Astrocyte (in vitro differentiated cells and primary cell): ENCODE results near the gene CD200R1. TPM values are rescaled to one million over a fixed set of nuclear protein-coding genes. Genes with fewer than 3 reads are reported as not detected.
A peak's percentile ranks its signal among the peaks of the same experiment; 100 is the strongest.

ENCODE experiments used
- DNase-seq: peaks from one replicate; pipeline ENCODE4 v3.0.0-alpha.2; 2010; ENCODE audit warnings: low read depth
- FAIRE-seq: peaks from 2 replicates; lab custom pipeline; 2011; peaks lifted over from hg19 to GRCh38; lab: Jason Lieb, UNC
- H2AFZ ChIP-seq: 2 replicates; pipeline ENCODE4 v1.6.0; 2012; ENCODE audit warnings: low read depth, low read length, inconsistent platforms
- H3K27ac ChIP-seq: 2 replicates; pipeline ENCODE4 v1.5.1; 2011; ENCODE audit warnings: low read depth, low read length, inconsistent platforms
- H3K27me3 ChIP-seq: 2 replicates; pipeline ENCODE4 v1.6.0; 2011; ENCODE audit warnings: low read length, inconsistent platforms; ENCODE audit not compliant: insufficient read depth
- H3K36me3 ChIP-seq: 2 replicates; pipeline ENCODE4 v1.5.1; 2011; ENCODE audit warnings: low read length, inconsistent platforms; ENCODE audit not compliant: insufficient read depth
- H3K4me1 ChIP-seq: 2 replicates; pipeline ENCODE4 v1.5.1; 2011; ENCODE audit warnings: low read length, inconsistent platforms; ENCODE audit not compliant: insufficient read depth
- H3K4me2 ChIP-seq: 2 replicates; pipeline ENCODE4 v1.6.0; 2012; ENCODE audit warnings: low read length, inconsistent platforms
- H3K4me3 ChIP-seq: 2 replicates; pipeline ENCODE4 v1.5.1; 2011; ENCODE audit warnings: low read depth, mild to moderate bottlenecking, low read length, inconsistent platforms; ENCODE audit not compliant: insufficient read depth
- H3K79me2 ChIP-seq: 2 replicates; pipeline ENCODE4 v1.6.0; 2012; ENCODE audit warnings: mild to moderate bottlenecking, low read length, inconsistent platforms; ENCODE audit not compliant: insufficient read depth
- H3K9ac ChIP-seq: 2 replicates; pipeline ENCODE4 v1.6.0; 2012; ENCODE audit warnings: mild to moderate bottlenecking, low read length, inconsistent platforms
- H3K9me3 ChIP-seq: 2 replicates; pipeline ENCODE4 v1.5.1; 2012; ENCODE audit warnings: low read depth, mild to moderate bottlenecking, low read length, inconsistent platforms; ENCODE audit not compliant: insufficient read depth
- H4K20me1 ChIP-seq: 2 replicates; pipeline ENCODE4 v1.6.0; 2012; ENCODE audit warnings: low read length, inconsistent platforms; ENCODE audit not compliant: insufficient read depth
- H3K27ac Mint-ChIP-seq: one replicate; pipeline ENCODE4 v1.8.0; 2021; ENCODE audit warnings: mild to moderate bottlenecking, mixed read lengths; ENCODE audit not compliant: unreplicated experiment
- H3K27me3 Mint-ChIP-seq: one replicate; pipeline ENCODE4 v1.8.0; 2021; ENCODE audit warnings: low read depth, mixed read lengths; ENCODE audit not compliant: unreplicated experiment
- H3K36me3 Mint-ChIP-seq: one replicate; pipeline ENCODE4 v1.8.0; 2021; ENCODE audit warnings: low read depth, mixed read lengths; ENCODE audit not compliant: unreplicated experiment
- H3K4me1 Mint-ChIP-seq: one replicate; pipeline ENCODE4 v1.8.0; 2021; ENCODE audit warnings: low read depth, mixed read lengths; ENCODE audit not compliant: unreplicated experiment
- H3K4me3 Mint-ChIP-seq: one replicate; pipeline ENCODE4 v1.8.0; 2021; ENCODE audit warnings: mild to moderate bottlenecking, moderate library complexity, mixed read lengths; ENCODE audit not compliant: unreplicated experiment
- H3K9me3 Mint-ChIP-seq: one replicate; pipeline ENCODE4 v1.8.0; 2021; ENCODE audit warnings: mild to moderate bottlenecking, mixed read lengths; ENCODE audit not compliant: unreplicated experiment
- CTCF ChIP-seq: IDR thresholded peaks from 2 replicates; pipeline ENCODE4 v1.5.1; 2011; ENCODE audit warnings: low read depth, mild to moderate bottlenecking, inconsistent platforms, low read length, moderate library complexity; ENCODE audit not compliant: insufficient read depth
- EZH2 ChIP-seq: IDR thresholded peaks from 2 replicates; pipeline ENCODE4 v1.6.1; 2012; ENCODE audit warnings: mild to moderate bottlenecking, low read length, inconsistent platforms; ENCODE audit not compliant: insufficient read depth
- total RNA-seq: library from RNA; stranded (reverse); gene quantifications from 2 replicates; pipeline ENCODE4 v1.2.1, GENCODE V29; 2021

CD200R1 gene
- total RNA-seq, 1 donor from 2014 or later: 0.39 TPM

DNA sequence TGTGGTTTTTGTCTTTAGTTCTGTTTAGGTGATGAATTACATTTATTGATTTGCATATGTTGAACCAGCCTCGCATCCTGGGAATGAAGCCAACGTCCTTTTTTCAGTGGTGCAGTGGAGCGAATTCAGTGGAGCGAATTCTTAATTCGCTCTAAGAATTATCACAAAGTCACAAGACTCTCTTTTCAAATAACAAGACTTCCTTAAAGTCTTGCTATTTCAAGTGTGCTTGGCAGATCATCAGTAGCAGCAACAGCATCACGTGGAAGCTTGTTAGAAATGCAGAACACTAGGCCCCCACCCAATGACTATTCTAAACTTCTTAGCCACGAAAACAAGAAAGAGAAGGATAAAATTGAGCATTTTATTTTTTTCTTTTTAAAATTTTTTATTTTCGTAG lies 70.1 kb downstream of the CD200R1 start:
- H2AFZ ChIP-seq: no peak overlapping the region
- no peak overlapping the region for H3K9ac ChIP-seq
- no peaks in the 10 kb centered on the region for H3K36me3 Mint-ChIP-seq
- peaks cover 10% of the 10 kb centered on the region for H3K4me1 Mint-ChIP-seq
- no peaks in the 10 kb centered on the region for H3K4me1 ChIP-seq
- no peak for FAIRE-seq
- no peaks in the 10 kb centered on the region for H3K36me3 ChIP-seq
- H3K27ac ChIP-seq: no peak overlapping the region
- H3K9me3 ChIP-seq: no peaks in the 10 kb centered on the region
- peaks cover 2% of the 10 kb centered on the region for H3K9me3 Mint-ChIP-seq
- TF ChIP-seq CTCF: no peak
- TF ChIP-seq EZH2: no peak
- H3K4me3 ChIP-seq: no peak overlapping the region
- no peaks in the 10 kb centered on the region for H3K27me3 Mint-ChIP-seq
- no peak overlapping the region for H3K4me3 Mint-ChIP-seq
- no peak overlapping the region for H3K4me2 ChIP-seq
- no peaks in the 10 kb centered on the region for H4K20me1 ChIP-seq
- no peak for DNase-seq
- no peaks in the 10 kb centered on the region for H3K79me2 ChIP-seq
- H3K27me3 ChIP-seq: no peaks in the 10 kb centered on the region
- H3K27ac Mint-ChIP-seq: no peak overlapping the region

- Mint-ChIP-seq H3K27ac (no peak overlapping the region), H3K4me1 (peaks cover 6% of the 10 kb centered on the region), H3K27me3 (no peaks in the 10 kb centered on the region), H3K4me3 (no peak overlapping the region), H3K36me3 (no peaks in the 10 kb centered on the region), H3K9me3 (no peaks in the 10 kb centered on the region)
- Histone ChIP-seq H3K9me3 (no peaks in the 10 kb centered on the region), H3K27ac (no peak overlapping the region), H3K27me3 (peaks cover 4% of the 10 kb centered on the region), H3K4me2 (no peak overlapping the region), H3K9ac (no peak overlapping the region), H2AFZ (peak overlapping the region; percentile 15), H3K4me3 (no peak overlapping the region), H3K79me2 (no peaks in the 10 kb centered on the region), H4K20me1 (no peaks in the 10 kb centered on the region), H3K4me1 (no peaks in the 10 kb centered on the region), H3K36me3 (no peaks in the 10 kb centered on the region)
- FAIRE-seq (no peak), DNase-seq (no peak)
- TF ChIP-seq CTCF (no peak), EZH2 (no peak)
These were observed 74.8 kb downstream of the CD200R1 start for GRCh38 chr3:112900113-112900512.

DNA sequence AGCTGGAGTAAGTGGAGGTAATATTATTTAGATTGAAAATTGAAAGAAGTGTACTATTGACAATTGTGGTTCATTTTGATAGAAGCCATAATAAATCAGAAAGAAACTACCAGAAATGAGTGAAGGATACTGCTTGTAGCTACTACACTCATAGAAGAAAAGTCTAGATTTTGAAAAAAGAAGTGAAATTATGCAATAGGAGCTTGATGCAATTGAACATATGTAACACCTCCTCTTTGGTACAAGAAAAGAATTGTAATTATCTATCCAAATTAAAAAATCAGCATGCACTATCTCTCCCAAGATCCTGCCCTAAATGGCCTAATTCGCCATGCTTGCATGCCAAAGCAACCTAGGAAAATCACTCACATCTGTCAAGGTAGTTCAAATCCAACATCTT lies 77.1 kb downstream of the CD200R1 start:
- Mint-ChIP-seq H3K27ac (no peak overlapping the region), H3K36me3 (no peaks in the 10 kb centered on the region), H3K27me3 (no peaks in the 10 kb centered on the region), H3K4me3 (no peak overlapping the region), H3K9me3 (no peaks in the 10 kb centered on the region), H3K4me1 (peaks cover 15% of the 10 kb centered on the region)
- Histone ChIP-seq H3K9me3 (no peaks in the 10 kb centered on the region), H3K4me2 (no peak overlapping the region), H3K27me3 (peaks cover 4% of the 10 kb centered on the region), H3K4me3 (no peak overlapping the region), H2AFZ (no peak overlapping the region), H3K79me2 (no peaks in the 10 kb centered on the region), H3K4me1 (peaks cover 3% of the 10 kb centered on the region), H3K36me3 (no peaks in the 10 kb centered on the region), H4K20me1 (no peaks in the 10 kb centered on the region), H3K27ac (no peak overlapping the region), H3K9ac (no peak overlapping the region)
- FAIRE-seq (no peak), DNase-seq (no peak)
- TF ChIP-seq CTCF: no peak
